Stimulated activated naive CD8-positive, alpha-beta T cell treated with anti-CD3 and anti-CD28 coated beads, Interleukin-15, Interleukin-2, amounts not matched to agents 100 ng/mL and 50 ng/mL, for 24 hours (primary cell): ENCODE results near the gene AKT3.

ENCODE experiments used
- H3K27ac Mint-ChIP-seq: one replicate; pipeline ENCODE4 v1.8.0; 2021; ENCODE audit warnings: mild to moderate bottlenecking, mixed read lengths
- H3K27me3 Mint-ChIP-seq: one replicate; pipeline ENCODE4 v1.8.0; 2021; ENCODE audit warnings: mixed read lengths
- H3K36me3 Mint-ChIP-seq: one replicate; pipeline ENCODE4 v1.8.0; 2021; ENCODE audit warnings: low read depth, mixed read lengths
- H3K4me1 Mint-ChIP-seq: one replicate; pipeline ENCODE4 v1.8.0; 2021; ENCODE audit warnings: low read depth, mixed read lengths
- H3K4me3 Mint-ChIP-seq: one replicate; pipeline ENCODE4 v1.8.0; 2021; ENCODE audit warnings: mild to moderate bottlenecking, mixed read lengths
- H3K9me3 Mint-ChIP-seq: one replicate; pipeline ENCODE4 v1.8.0; 2021; ENCODE audit warnings: mixed read lengths

The AKT3 gene

DNA sequence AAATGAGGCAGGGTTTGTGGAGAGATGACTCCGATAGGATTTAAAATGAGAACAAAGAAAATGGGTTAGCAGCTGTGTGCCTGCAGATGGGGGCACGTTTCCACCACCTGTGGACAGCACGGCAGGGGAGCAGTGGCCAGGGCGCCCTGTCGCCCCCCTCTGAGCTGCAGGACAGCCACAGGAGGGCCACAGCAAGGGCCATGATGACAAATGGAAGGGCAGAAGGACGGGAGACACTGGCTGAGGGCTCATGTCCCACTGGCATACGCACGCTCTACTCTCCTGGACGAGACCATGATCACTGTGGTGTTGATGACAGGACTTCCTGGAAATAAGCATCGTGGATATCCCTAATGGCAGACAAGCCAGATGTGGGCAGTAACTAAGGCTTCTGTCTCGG lies 353.2 kb downstream of the AKT3 start:
- peaks cover 14% of the 10 kb centered on the region for H3K4me1 Mint-ChIP-seq
- peak overlapping the region; percentile 61 for H3K27ac Mint-ChIP-seq
- H3K9me3 Mint-ChIP-seq, result no peaks in the 10 kb centered on the region
- peaks cover 26% of the 10 kb centered on the region for H3K36me3 Mint-ChIP-seq
- no peaks in the 10 kb centered on the region for H3K27me3 Mint-ChIP-seq
- no peak overlapping the region for H3K4me3 Mint-ChIP-seq

GRCh38 chr1:243496187-243496646 lies 353.8 kb downstream of the AKT3 start:
- peaks cover 14% of the 10 kb centered on the region for H3K4me1 Mint-ChIP-seq
- peaks cover 24% of the 10 kb centered on the region for H3K36me3 Mint-ChIP-seq
- H3K27ac Mint-ChIP-seq, result no peak overlapping the region
- H3K4me3 Mint-ChIP-seq, result no peak overlapping the region
- no peaks in the 10 kb centered on the region for H3K9me3 Mint-ChIP-seq
- H3K27me3 Mint-ChIP-seq, result no peaks in the 10 kb centered on the region

DNA sequence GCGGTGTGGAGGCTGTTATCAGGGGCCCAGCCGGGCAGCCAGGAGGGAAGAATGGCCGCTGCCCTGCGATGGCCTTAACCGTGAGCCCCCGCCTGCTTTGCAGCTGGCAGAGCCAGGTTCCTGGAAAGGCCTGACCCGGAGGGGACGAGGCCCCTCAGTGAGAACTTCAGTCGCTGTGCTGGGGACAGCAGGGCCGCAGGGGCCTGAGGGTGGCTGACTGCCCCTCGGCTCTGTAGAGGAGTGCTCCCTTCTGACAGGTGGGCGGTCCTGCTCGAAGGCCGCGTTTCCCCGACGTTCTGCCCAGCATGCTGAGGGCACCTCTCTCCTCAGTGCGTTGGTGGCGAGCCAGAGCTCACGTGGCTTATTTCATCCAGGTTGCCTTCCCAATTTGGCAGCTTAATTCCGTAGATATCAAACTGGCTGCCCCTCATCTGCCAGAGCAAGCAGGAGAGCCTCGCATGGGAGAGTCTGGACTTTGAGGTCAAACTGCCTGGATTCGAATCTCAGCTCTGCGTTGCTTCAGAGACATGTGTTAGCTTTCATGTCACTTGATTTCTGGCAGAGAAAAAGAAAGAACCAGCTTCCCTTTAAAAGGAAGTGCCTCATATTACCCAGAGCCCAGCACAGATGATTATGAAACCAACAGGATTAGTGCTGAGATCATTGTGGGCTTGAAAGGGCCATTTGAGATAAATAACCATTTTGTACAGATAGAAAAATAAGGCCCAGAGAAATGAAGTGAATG lies 354.4 kb downstream of the AKT3 start:
- peaks cover 21% of the 10 kb centered on the region for H3K36me3 Mint-ChIP-seq
- H3K27ac Mint-ChIP-seq, result no peak overlapping the region
- peaks cover 14% of the 10 kb centered on the region for H3K4me1 Mint-ChIP-seq
- no peak overlapping the region for H3K4me3 Mint-ChIP-seq
- H3K9me3 Mint-ChIP-seq, result no peaks in the 10 kb centered on the region
- no peaks in the 10 kb centered on the region for H3K27me3 Mint-ChIP-seq

- no peaks in the 10 kb centered on the region for H3K9me3 Mint-ChIP-seq
- no peak overlapping the region for H3K4me3 Mint-ChIP-seq
- H3K4me1 Mint-ChIP-seq, result peaks cover 14% of the 10 kb centered on the region
- H3K36me3 Mint-ChIP-seq, result peaks cover 21% of the 10 kb centered on the region
- H3K27ac Mint-ChIP-seq, result no peak overlapping the region
- H3K27me3 Mint-ChIP-seq, result no peaks in the 10 kb centered on the region
Measured at GRCh38 chr1:243494741-243495431, 355.2 kb downstream of the AKT3 start.

- Mint-ChIP-seq H3K27ac (peak overlapping the region; percentile 49), H3K4me1 (peaks cover 10% of the 10 kb centered on the region), H3K36me3 (peaks cover 14% of the 10 kb centered on the region), H3K9me3 (no peaks in the 10 kb centered on the region), H3K4me3 (no peak overlapping the region), H3K27me3 (no peaks in the 10 kb centered on the region)
Measured at GRCh38 chr1:243493156-243494129, 356.6 kb downstream of the AKT3 start.

GRCh38 chr1:243490748-243491686 lies 359.0 kb downstream of the AKT3 start:
- H3K36me3 Mint-ChIP-seq, result peaks cover 5% of the 10 kb centered on the region
- H3K27ac Mint-ChIP-seq, result no peak overlapping the region

GRCh38 chr1:243489681-243490546 lies 360.1 kb downstream of the AKT3 start:
- H3K27ac Mint-ChIP-seq, result no peak overlapping the region
- no peaks in the 10 kb centered on the region for H3K27me3 Mint-ChIP-seq
- peaks cover 5% of the 10 kb centered on the region for H3K36me3 Mint-ChIP-seq
- H3K4me3 Mint-ChIP-seq, result no peak overlapping the region
- no peaks in the 10 kb centered on the region for H3K9me3 Mint-ChIP-seq
- H3K4me1 Mint-ChIP-seq, result no peaks in the 10 kb centered on the region

More at GRCh38 chr1:243490748-243491686, 359.0 kb downstream of the AKT3 start:
- H3K4me3 Mint-ChIP-seq, result no peak overlapping the region
- no peaks in the 10 kb centered on the region for H3K9me3 Mint-ChIP-seq
- H3K4me1 Mint-ChIP-seq, result peaks cover 3% of the 10 kb centered on the region
- no peaks in the 10 kb centered on the region for H3K27me3 Mint-ChIP-seq

GRCh38 chr1:243489158-243489527 lies 360.9 kb downstream of the AKT3 start:
- Mint-ChIP-seq H3K36me3 (peaks cover 5% of the 10 kb centered on the region), H3K27ac (no peak overlapping the region), H3K4me1 (no peaks in the 10 kb centered on the region), H3K27me3 (no peaks in the 10 kb centered on the region), H3K4me3 (no peak overlapping the region), H3K9me3 (no peaks in the 10 kb centered on the region)

GRCh38 chr1:243488459-243489157 lies 361.4 kb downstream of the AKT3 start:
- H3K9me3 Mint-ChIP-seq, result no peaks in the 10 kb centered on the region
- peaks cover 4% of the 10 kb centered on the region for H3K4me1 Mint-ChIP-seq
- H3K36me3 Mint-ChIP-seq, result peaks cover 4% of the 10 kb centered on the region
- H3K27me3 Mint-ChIP-seq, result no peaks in the 10 kb centered on the region
- H3K27ac Mint-ChIP-seq, result no peak overlapping the region
- no peak overlapping the region for H3K4me3 Mint-ChIP-seq

DNA sequence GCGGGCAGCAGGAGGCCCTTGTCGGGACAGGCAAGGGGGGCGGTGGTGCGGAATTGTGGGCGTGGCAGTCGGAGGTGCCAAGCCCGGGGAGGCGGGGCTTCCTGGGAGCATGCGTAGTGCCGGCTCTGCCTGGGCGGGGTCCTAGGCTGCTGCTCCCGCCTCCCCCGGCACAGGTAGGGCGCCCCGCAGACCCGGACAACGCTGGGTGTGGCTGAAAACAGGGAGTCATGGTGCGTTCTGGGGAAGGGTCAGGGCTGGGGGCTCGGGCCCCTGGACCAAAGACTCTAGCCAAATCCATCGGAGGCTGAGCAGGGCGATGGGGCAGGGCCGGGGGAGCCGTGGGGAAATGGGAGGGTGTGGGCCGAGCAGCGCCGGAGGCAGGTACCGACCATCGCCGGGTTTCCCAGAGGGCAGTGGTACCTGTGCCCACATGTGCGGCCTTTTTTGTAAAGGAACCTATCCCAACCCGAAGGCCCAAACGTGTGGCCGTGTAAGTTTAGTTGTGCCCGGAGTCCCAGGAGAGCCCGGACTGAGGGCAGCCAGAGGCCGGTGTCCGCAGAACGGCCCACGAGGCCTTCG lies 362.3 kb downstream of the AKT3 start:
- Mint-ChIP-seq H3K9me3 (no peaks in the 10 kb centered on the region), H3K27ac (no peak overlapping the region), H3K36me3 (no peaks in the 10 kb centered on the region), H3K4me1 (peaks cover 7% of the 10 kb centered on the region), H3K4me3 (no peak overlapping the region), H3K27me3 (no peaks in the 10 kb centered on the region)

DNA sequence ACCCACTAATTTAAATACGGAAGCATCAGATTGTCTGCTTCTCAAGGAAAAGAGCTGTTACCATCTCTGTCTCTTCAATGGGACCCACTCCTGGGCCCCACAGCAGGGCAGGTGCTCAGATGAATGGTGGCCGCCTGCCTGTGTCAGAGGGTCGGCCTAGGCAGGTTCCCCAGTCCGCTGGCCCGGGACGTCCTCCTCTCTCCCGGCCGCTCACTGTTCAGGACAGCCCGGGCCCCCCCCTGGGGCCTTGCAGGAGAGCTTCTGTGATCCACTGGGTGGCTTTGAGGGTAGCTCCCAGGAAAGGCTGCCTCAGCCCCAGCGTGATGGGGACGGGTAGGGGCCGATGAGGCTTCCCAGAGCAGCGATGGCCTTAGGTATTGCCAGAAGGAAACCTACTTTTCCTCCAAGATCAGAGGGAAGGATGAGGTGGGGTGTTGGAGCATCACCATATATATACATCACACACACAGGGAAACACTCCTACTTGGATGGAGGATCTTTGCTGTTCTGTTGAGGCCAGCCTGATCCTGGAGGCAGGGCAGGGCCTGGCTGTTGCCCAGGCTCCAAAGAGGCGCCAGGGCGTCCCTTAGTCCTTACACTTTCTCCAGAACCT lies 362.9 kb downstream of the AKT3 start:
- Mint-ChIP-seq H3K27ac (no peak overlapping the region), H3K9me3 (no peaks in the 10 kb centered on the region), H3K27me3 (no peaks in the 10 kb centered on the region), H3K4me3 (no peak overlapping the region), H3K36me3 (no peaks in the 10 kb centered on the region), H3K4me1 (peaks cover 13% of the 10 kb centered on the region)

GRCh38 chr1:243483952-243484351 lies 366.1 kb downstream of the AKT3 start:
- peaks cover 21% of the 10 kb centered on the region for H3K4me1 Mint-ChIP-seq
- H3K9me3 Mint-ChIP-seq, result no peaks in the 10 kb centered on the region
- H3K27ac Mint-ChIP-seq, result no peak overlapping the region
- H3K4me3 Mint-ChIP-seq, result peak overlapping the region; percentile 72
- H3K27me3 Mint-ChIP-seq, result no peaks in the 10 kb centered on the region
- no peaks in the 10 kb centered on the region for H3K36me3 Mint-ChIP-seq
